CD4-positive, alpha-beta T cell (primary cell): ENCODE data around the gene CDK17. TPM values are rescaled to one million over a fixed set of nuclear protein-coding genes. Genes with fewer than 3 reads are reported as not detected.

Experiments used
- ATAC-seq: fragments of 200-7000 bp; cut with Tn5 transposase; one replicate; pipeline ENCODE4 v1.10.0; 2022; ENCODE audit warnings: mild to moderate bottlenecking; ENCODE audit not compliant: poor library complexity
- CTCF ChIA-PET: fragments of 350-600 bp; sonication (Branson Sonifier 250); formaldehyde crosslinking; loops from one replicate; lab custom pipeline; 2021; ENCODE audit warnings: antibody characterized with exemption, inconsistent platforms; lab: Charles Lee
- POLR2A ChIA-PET: fragments of 350-600 bp; sonication (Branson Sonifier 250); formaldehyde crosslinking; loops from one replicate; lab custom pipeline; 2021; ENCODE audit warnings: antibody characterized with exemption, inconsistent platforms; lab: Charles Lee
- DNase-seq, 14 experiments: peaks; one replicate each; pipeline ENCODE4 v3.0.0-alpha.2; 2013 to 2020; ENCODE audit warnings: mixed read lengths in 2 of 14
- H3K27ac ChIP-seq, 2 donors: one replicate each; pipeline versions ENCODE4 v1.5.1 to v1.7.0; 2013; ENCODE audit warnings: low read length in 2 of 2, low read depth in 1 of 2, mild to moderate bottlenecking in 1 of 2
- H3K27me3 ChIP-seq, 2 experiments: 1 replicate in 1 of 2; 2 replicates in 1 of 2; pipeline versions ENCODE4 v1.6.1 to v1.7.0; 2013; ENCODE audit warnings: low read length in 2 of 2, control low read depth in 1 of 2, mild to moderate bottlenecking in 1 of 2, moderate library complexity in 1 of 2; ENCODE audit not compliant: insufficient read depth in 2 of 2, control insufficient read depth in 1 of 2
- H3K36me3 ChIP-seq: one replicate; pipeline ENCODE4 v1.6.1; 2013; ENCODE audit warnings: low read length, control low read depth; ENCODE audit not compliant: insufficient read depth
- H3K4me1 ChIP-seq: one replicate; pipeline ENCODE4 v1.6.1; 2013; ENCODE audit warnings: low read length, control low read depth; ENCODE audit not compliant: insufficient read depth
- H3K4me3 ChIP-seq: one replicate; pipeline ENCODE4 v1.5.1; 2013; ENCODE audit warnings: mild to moderate bottlenecking, low read length, moderate library complexity
- H3K9me3 ChIP-seq, 2 experiments: 1 replicate in 1 of 2; 2 replicates in 1 of 2; pipeline versions ENCODE4 v1.6.1 to v1.7.0; 2013; ENCODE audit warnings: low read length in 2 of 2, mild to moderate bottlenecking in 2 of 2, control low read depth in 1 of 2, moderate library complexity in 1 of 2; ENCODE audit not compliant: control insufficient read depth in 1 of 2, insufficient read depth in 1 of 2
- H3K27ac Mint-ChIP-seq: one replicate; pipeline ENCODE4 v1.8.0; 2020; ENCODE audit warnings: mixed read lengths
- H3K27me3 Mint-ChIP-seq: one replicate; pipeline ENCODE4 v1.8.0; 2021; ENCODE audit warnings: mixed read lengths
- H3K36me3 Mint-ChIP-seq: one replicate; pipeline ENCODE4 v1.8.0; 2021; ENCODE audit warnings: low read depth, mixed read lengths
- H3K4me1 Mint-ChIP-seq: one replicate; pipeline ENCODE4 v1.8.0; 2021; ENCODE audit warnings: low read depth, mixed read lengths
- H3K4me3 Mint-ChIP-seq: one replicate; pipeline ENCODE4 v1.8.0; 2020; ENCODE audit warnings: mild to moderate bottlenecking, mixed read lengths
- H3K9me3 Mint-ChIP-seq: one replicate; pipeline ENCODE4 v1.8.0; 2020; ENCODE audit warnings: mixed read lengths
- CTCF ChIP-seq: fragments of 200-600 bp; IDR thresholded peaks from one replicate; pipeline ENCODE4 v1.8.0; 2022; ENCODE audit warnings: antibody characterized with exemption, mild to moderate bottlenecking
- intact Hi-C, 2 experiments: fragments of 100-400 bp; cut with DNase I in 1 of 2; cut with micrococcal nuclease in 1 of 2; formaldehyde crosslinking; loops; one replicate each; pipeline versions ENCODE4 v1.15.1 to v1.9.0; 2023 to 2025; cut with DNase I, micrococcal nuclease
- total RNA-seq, 174 experiments: library from RNA in 2 of 174; stranded (reverse) in 2 of 174; gene quantifications; one replicate each; pipeline ENCODE4 v1.2.3 and lab custom pipeline; 2021 to 2026

The CDK17 gene
- total RNA-seq, 2 experiments from 2014 or later, result 112 to 113 TPM

DNA sequence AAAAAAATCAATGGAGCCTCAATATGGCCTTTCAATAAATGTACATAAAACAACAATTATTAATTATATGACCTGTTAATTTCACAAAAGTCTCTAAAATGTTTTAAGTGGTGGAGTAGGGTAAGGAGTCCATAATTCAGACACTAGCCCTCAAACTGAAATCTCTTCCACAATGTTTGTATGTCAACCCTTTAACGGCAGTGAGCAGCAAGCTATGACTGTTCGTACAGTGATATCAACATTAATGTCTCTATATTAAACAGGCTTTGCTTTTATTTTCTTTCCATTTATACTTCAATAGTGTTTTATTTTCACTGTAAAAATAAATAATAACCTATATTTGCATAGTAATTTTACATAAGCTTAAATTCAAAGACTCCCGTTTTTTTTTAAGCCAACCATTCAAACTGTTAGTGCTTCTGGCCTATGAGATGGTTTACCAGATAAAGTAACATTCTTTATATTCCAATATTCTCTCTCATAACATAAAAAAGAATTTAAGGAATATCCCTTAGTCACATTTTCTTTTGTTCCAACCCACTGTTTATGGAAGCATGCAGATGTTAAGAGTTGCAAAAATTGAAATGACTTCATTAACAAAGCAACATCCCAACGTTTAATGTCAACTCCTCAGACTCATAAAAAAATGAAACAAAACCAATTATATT, 2.3 kb downstream of the CDK17 start:
- Mint-ChIP-seq H3K4me3 (peak overlapping the region; percentile 94), H3K36me3 (peaks cover 32% of the 10 kb centered on the region), H3K9me3 (no peaks in the 10 kb centered on the region), H3K4me1 (peaks cover 53% of the 10 kb centered on the region), H3K27ac (peak overlapping the region; percentile 93), H3K27me3 (no peaks in the 10 kb centered on the region)
- POLR2A ChIA-PET, result interaction anchor here (0.7 to 4.6 kb wide), 18 partner anchors 8 to 202 kb away, joined by 3 to 98 read pairs (median 14); no protein-coding TSS in a partner anchor
- intact Hi-C loops, result loop anchor here (2.0 to 10.0 kb wide), 9 partner anchors 17 to 363 kb away; partner anchors contain the start of gene LTA4H (in 1 of the 2)
- Histone ChIP-seq H3K36me3 (no peaks in the 10 kb centered on the region), H3K9me3 (no peaks in the 10 kb centered on the region), H3K4me1 (peaks cover 24% of the 10 kb centered on the region), H3K27ac (peak overlapping the region in 1 of 2 donors; percentile 80), H3K4me3 (peak overlapping the region; percentile 88), H3K27me3 (no peaks in the 10 kb centered on the region)
- no peak for TF ChIP-seq CTCF
- ATAC-seq (no peak), DNase-seq (no peak)
- CTCF ChIA-PET, result interaction anchor here (0.9 to 4.4 kb wide), 5 partner anchors 18 to 183 kb away, joined by 3 to 42 read pairs (median 4); partner anchors contain the start of gene CFAP54

DNA sequence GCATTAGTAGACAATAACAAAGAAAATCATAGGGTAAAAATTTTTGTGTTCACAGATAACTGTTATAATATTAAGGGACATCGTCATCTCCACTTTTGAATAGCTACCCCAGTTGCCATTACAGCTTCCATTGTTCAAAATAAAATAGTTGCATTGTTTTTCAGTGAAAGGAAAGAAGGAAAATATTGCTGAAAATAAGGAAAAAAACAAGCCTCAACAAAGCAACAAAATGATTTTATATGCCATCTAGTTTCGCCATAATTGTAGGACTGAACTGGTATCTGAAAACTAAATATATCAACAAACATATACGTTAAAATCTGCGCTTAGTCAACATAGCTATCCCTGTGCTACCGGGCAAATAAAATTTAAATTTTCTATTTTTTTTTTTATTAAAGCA, 3.3 kb downstream of the CDK17 start:
- no peak for TF ChIP-seq CTCF

GRCh38 chr12:96396209-96396608, 4.0 kb downstream of the CDK17 start:
- Mint-ChIP-seq H3K27me3 (no peaks in the 10 kb centered on the region), H3K4me1 (peaks cover 60% of the 10 kb centered on the region), H3K9me3 (no peaks in the 10 kb centered on the region), H3K36me3 (peaks cover 27% of the 10 kb centered on the region), H3K4me3 (peak overlapping the region; percentile 94), H3K27ac (peak overlapping the region; percentile 21)
- Histone ChIP-seq H3K27me3 (no peaks in the 10 kb centered on the region), H3K27ac (no peak overlapping the region), H3K4me3 (no peak overlapping the region), H3K4me1 (peaks cover 25% of the 10 kb centered on the region), H3K9me3 (no peaks in the 10 kb centered on the region), H3K36me3 (no peaks in the 10 kb centered on the region)
- intact Hi-C loops, result loop anchor here (2.0 to 10.0 kb wide), 6 partner anchors 15 to 361 kb away; partner anchors contain the start of gene LTA4H (in 1 of the 2)
- ChIA-PET POLR2A (no interaction called here), CTCF (no interaction called here)
- DNase-seq (no peak), ATAC-seq (no peak)
- TF ChIP-seq CTCF, result no peak

More for the DNA sequence above, 3.3 kb downstream of the CDK17 start:
- ChIA-PET CTCF (interaction anchor here (1.4 kb wide), 1 partner anchor 182 kb away, joined by 4 read pairs; no protein-coding TSS in a partner anchor), POLR2A (interaction anchor here (0.6 to 3.8 kb wide), 5 partner anchors 82 to 362 kb away, joined by 3 to 23 read pairs (median 3); partner anchors contain the start of gene LTA4H)
- Histone ChIP-seq H3K4me3 (no peak overlapping the region), H3K4me1 (peaks cover 20% of the 10 kb centered on the region), H3K9me3 (no peaks in the 10 kb centered on the region), H3K36me3 (no peaks in the 10 kb centered on the region), H3K27ac (no peak overlapping the region), H3K27me3 (no peaks in the 10 kb centered on the region)
- intact Hi-C loops, result loop anchor here (2.0 to 10.0 kb wide), 6 partner anchors 16 to 362 kb away; partner anchors contain the start of gene LTA4H (in 1 of the 2)
- no peaks in the 10 kb centered on the region for H3K27me3 Mint-ChIP-seq
- peaks cover 32% of the 10 kb centered on the region for H3K36me3 Mint-ChIP-seq
- H3K9me3 Mint-ChIP-seq, result no peaks in the 10 kb centered on the region
- ATAC-seq, result no peak
- no peak for DNase-seq
- H3K4me3 Mint-ChIP-seq, result peak overlapping the region; percentile 94
- H3K27ac Mint-ChIP-seq, result peak overlapping the region; percentile 93
- peaks cover 61% of the 10 kb centered on the region for H3K4me1 Mint-ChIP-seq
